ENCODE data around the gene CD37. TPM values are rescaled to one million over a fixed set of nuclear protein-coding genes. Genes with fewer than 3 reads are reported as not detected.

The CD37 gene
- total and polyA plus RNA-seq, 10 of the 15 experiments (the other 5 are each of a cell fraction or from before 2014, with no cell fraction given): 34.1 to 359 (median 108) TPM

- peaks cover 43% of the 10 kb centered on the region for H3K79me2 ChIP-seq (ENCODE audit: control insufficient read depth, insufficient read depth, low read length)
- ChIA-PET CTCF (interaction anchor here (2.6 kb wide), 1 partner anchor 10 kb away, joined by 15 read pairs; no protein-coding TSS in a partner anchor), POLR2A (interaction anchor here (0.6 to 0.9 kb wide), 2 partner anchors 10 to 133 kb away, joined by 3 read pairs; no protein-coding TSS in a partner anchor), SMC1A (ENCODE audit: uncharacterized antibody, unreplicated experiment) (interaction anchor here (0.5 to 1.4 kb wide), 2 partner anchors 23 to 43 kb away, joined by 3 read pairs; no protein-coding TSS in a partner anchor), RAD21 (ENCODE audit: unreplicated experiment) (interaction anchor here (1.5 kb wide), 1 partner anchor 112 kb away, joined by 4 read pairs; no protein-coding TSS in a partner anchor)
- H3K9ac ChIP-seq (ENCODE audit: control insufficient read depth, insufficient read depth, low read length): no peak overlapping the region
- in situ Hi-C loops (cut with MboI): no loop called here
- H3K27me3 ChIP-seq (replicated peaks in 1 of 2; ENCODE audit: control insufficient read depth in 2 of 2, insufficient read depth in 2 of 2, low read length in 1 of 2): no peaks in the 10 kb centered on the region
- H3K27ac ChIP-seq (ENCODE audit: control insufficient read depth, insufficient read depth): no peak overlapping the region
- H2AFZ ChIP-seq (ENCODE audit: control insufficient read depth, low read depth, low read length): no peak overlapping the region
- no TSS peak for BruUV-seq (replicated peaks)
- no peak for FAIRE-seq
- intact Hi-C loops (cut with micrococcal nuclease; ENCODE audit: unreplicated experiment): no loop called here
- H3K36me3 ChIP-seq (ENCODE audit: control insufficient read depth in 2 of 2, insufficient read depth in 2 of 2, low read length in 1 of 2): peaks cover 0 to 3% of the 10 kb centered on the region in 2 experiments; a peak in 1 of 4 replicates
- peak overlapping the region; percentile 99 for H3K4me2 ChIP-seq (ENCODE audit: control insufficient read depth, insufficient read depth)
- H3K4me3 ChIP-seq: no peak overlapping the region; the same call in 1 of the 2 replicates
- DNase-seq (ENCODE audit: low read depth, low spot score): no peak
- H4K20me1 ChIP-seq (ENCODE audit: control insufficient read depth, insufficient read depth): no peaks in the 10 kb centered on the region
- H3K4me1 ChIP-seq (ENCODE audit: control insufficient read depth, insufficient read depth, low read length): peaks cover 47% of the 10 kb centered on the region
- H3K9me3 ChIP-seq (replicated peaks; ENCODE audit: control insufficient read depth, insufficient read depth, low read length): no peaks in the 10 kb centered on the region
- TF ChIP-seq NFYA (IDR thresholded peaks at IDR 0.05; ENCODE audit: borderline replicate concordance, low read depth, low read length) (no peak), ZNF207 (IDR thresholded peaks at IDR 0.05; ENCODE audit: borderline replicate concordance) (no peak), MYB (IDR thresholded peaks at IDR 0.05; ENCODE audit: borderline replicate concordance, low read depth, low read length) (no peak), KDM1A (IDR thresholded peaks at IDR 0.05; ENCODE audit: borderline replicate concordance) (no peak), BCL11A (IDR thresholded peaks at IDR 0.05; ENCODE audit: low read depth, low read length) (no peak), NFIC (IDR thresholded peaks at IDR 0.05; ENCODE audit: low read depth, low read length) (no peak), POLR2A (IDR thresholded peaks at IDR 0.05; ENCODE audit: low read depth, low read length) (0 out of 2 replicates have a peak, but pooled peaks have one; percentile 15), WRNIP1 (IDR thresholded peaks at IDR 0.05; ENCODE audit: borderline replicate concordance, low read depth, low read length) (no peak), HDGF (IDR thresholded peaks at IDR 0.05) (peak; percentile 69; the same call in 1 of the 2 replicates)
- no peak for ATAC-seq
- 97% methylated on average over 29 of the region's 34 CpGs for WGBS (ENCODE audit: insufficient coverage, insufficient replicate concordance, low lambda C conversion rate, missing lambda C conversion rate)
Observed at GRCh38 chr19:49338023-49338677, 2.9 kb downstream of the CD37 start.

Measured in GM12878 (cell line).